Breast epithelium (tissue), 3 donors: Measurements from ENCODE around the gene ISG15.

ENCODE experiments used
- POLR2A ChIP-seq: fragments of 450-650 bp; IDR thresholded peaks from one replicate; pipeline ENCODE4 v1.6.1; 2016; ENCODE audit warnings: antibody characterized with exemption, mild to moderate bottlenecking, moderate library complexity
- TF ChIP-seq, protein P1 (sequence below), 3 donors: fragments of 450-650 bp; IDR thresholded peaks; one replicate each; pipeline ENCODE4 v1.5.1; 2016 to 2017; ENCODE audit warnings: antibody characterized with exemption in 3 of 3, mild to moderate bottlenecking in 3 of 3, moderate library complexity in 3 of 3

DNA sequence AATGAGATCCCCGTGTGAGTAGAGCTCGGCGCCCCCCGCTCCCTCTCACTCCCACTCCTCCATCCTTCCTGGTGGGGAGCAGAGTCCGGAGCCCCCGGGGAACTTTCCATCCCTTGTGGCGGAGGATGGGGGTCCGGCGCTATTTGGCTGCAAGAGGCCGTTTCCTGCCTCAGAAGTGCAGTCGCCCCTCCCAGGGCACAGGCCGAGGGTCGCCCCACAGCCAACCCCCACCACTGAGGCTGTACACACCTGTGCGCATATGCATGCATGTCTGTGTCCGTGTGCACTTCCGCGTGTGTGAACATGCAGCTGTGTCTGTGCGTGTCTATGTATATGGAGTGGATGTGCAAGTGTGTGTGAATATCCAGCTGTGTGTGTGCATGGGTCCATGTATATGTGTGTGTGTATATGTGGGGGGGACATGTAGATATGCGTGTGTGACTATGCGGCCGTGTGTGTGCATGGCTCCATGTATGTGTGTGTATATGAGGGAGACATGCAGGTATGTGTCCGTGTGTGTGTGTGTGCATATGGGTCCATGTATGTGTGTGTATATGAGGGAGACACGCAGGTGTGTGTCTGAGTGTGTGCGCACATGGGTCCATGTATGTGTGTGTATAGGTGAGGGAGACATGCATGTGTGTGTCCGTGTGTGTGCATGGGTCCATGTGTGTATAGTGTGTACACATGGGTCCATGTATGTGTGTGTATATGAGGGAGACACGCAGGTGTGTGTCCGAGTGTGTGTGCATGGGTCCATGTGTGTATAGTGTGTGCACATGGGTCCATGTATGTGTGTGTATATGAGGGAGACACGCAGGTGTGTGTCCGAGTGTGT lies 38.9 kb downstream of the ISG15 start:
- TF ChIP-seq POLR2A, result no peak
- TF ChIP-seq, protein P1, sequence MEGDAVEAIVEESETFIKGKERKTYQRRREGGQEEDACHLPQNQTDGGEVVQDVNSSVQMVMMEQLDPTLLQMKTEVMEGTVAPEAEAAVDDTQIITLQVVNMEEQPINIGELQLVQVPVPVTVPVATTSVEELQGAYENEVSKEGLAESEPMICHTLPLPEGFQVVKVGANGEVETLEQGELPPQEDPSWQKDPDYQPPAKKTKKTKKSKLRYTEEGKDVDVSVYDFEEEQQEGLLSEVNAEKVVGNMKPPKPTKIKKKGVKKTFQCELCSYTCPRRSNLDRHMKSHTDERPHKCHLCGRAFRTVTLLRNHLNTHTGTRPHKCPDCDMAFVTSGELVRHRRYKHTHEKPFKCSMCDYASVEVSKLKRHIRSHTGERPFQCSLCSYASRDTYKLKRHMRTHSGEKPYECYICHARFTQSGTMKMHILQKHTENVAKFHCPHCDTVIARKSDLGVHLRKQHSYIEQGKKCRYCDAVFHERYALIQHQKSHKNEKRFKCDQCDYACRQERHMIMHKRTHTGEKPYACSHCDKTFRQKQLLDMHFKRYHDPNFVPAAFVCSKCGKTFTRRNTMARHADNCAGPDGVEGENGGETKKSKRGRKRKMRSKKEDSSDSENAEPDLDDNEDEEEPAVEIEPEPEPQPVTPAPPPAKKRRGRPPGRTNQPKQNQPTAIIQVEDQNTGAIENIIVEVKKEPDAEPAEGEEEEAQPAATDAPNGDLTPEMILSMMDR (IDR thresholded peaks at IDR 0.05), result no peak
